ENCODE data around the gene GATC.
"Not testable (repeated sequence)": the region's sequence is repeated elsewhere in the genome, so short reads cannot be mapped to it uniquely, and the experiment has no call there.

Gene GATC

DNA sequence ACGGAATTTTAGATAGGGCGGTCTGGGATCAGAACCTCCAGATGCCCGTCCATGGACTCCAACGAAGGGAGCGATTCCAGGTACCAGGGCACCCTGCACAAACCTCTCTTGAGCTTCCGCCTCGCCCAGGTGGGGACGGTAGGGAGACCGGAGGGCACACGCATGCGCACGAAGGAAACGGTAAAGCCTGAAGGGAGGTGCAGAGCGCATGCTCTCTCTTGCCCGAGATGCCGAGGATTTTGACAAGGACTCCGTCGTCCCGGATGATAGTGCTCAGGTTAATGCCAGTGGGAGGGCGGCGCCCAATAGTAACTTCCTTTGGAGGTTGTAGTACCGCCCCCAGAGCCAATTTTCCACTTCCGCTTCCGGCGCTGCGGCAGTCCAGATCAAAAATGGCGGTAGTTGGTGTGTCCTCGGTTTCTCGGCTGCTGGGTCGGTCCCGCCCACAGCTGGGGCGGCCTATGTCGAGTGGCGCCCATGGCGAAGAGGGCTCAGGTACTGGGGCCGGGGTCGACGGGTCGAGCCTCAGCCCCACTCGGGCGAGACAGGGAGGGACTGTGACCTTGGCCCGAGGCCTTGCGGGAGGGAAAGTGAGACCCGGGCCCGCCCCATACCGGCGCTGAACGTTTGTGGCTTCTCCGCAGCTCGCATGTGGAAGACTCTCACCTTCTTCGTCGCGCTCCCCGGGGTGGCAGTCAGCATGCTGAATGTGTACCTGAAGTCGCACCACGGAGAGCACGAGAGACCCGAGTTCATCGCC is 8.3 kb upstream of the GATC start, which contains the start of gene COX6A1:
COX6A1 (plus strand) TSS at position 379 of the 760 bp plus-strand sequence; CDS start at position 393, 14 bp downstream.
- DNase-seq (ENCODE audit: low read depth): peak; percentile 89

DNA sequence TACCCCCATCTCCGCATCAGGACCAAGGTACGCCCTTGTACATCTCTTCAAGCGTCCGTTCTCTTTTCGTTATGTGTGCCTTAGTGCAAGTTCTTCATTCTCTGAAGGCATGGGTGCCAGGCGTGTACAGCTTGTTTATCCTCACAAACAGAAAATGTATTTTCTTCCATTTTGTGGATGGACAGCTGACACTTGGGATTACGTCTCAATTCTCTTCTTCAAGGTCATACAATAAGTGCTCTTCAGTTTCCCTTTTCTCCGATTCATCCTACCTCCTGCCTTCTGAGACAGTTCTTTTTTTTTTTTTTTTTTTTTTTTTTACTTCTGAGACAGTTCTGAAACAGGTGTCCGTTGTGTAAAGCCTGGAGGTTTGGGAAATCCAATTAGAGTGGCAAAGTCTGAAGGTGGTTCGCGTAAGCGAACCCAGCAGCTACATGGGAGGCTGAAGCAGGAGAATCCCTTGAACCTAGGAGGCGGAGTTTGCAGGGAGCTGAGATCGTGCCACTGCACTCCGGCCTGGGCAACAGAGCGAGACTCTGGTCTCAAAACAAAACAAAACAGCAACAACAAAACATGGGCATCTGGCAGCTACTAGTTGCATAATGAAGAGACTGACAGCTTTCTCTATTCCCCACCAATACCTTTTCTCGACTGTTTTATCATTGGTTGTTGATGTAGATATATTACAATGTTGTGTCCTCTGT is 7.6 kb upstream of the GATC start:
- no peak for DNase-seq (ENCODE audit: low read depth)

DNA sequence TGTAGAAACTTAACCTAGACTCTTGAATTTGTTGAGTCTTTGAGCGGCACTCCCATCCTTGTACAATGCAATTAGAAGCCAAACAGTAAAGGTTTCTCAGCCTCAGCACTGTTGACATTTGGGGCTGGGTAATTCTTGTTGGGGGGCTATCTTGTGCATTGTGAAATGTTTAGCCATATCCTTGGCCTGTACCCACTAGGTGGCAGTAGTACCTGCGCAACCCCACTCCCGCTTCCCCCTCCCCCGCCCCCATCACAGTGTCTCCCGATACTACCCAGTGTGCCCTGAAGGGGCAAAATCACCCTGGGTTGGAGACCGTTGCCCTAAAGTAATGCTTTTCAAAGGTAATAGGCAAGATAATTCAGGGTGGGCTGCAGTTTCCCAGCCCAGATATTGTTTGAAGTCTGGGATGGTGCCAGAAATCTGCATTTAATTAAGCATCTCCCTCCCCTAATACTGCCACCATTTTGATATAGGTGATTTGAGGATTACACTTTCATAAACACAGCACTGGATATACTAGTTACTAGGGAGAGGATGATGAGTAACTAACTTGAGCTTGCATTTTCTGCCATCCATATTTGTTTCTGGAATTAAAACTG is 6.5 kb upstream of the GATC start:
- DNase-seq (ENCODE audit: low read depth): peak; percentile 26

DNA sequence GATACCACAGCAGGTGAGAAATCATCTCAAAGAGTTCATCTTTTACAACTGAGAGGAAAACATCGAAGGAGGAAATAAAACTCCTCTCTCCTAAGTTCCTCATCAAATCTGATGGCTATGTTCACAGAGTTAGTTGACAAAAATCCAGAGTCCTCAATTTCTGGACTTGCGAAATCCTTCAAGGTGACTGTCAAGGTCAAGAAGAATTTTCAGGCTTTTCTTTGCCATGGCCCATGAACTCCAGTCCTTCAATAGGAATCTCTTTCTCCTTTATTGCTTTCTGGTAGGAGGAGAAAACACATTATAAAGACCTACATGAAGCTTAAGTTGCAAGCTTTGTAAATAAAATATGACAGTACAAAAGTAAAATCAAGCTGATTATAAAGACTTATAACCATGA is 1.6 kb upstream of the GATC start:
- DNase-seq (ENCODE audit: low read depth): no peak

DNA sequence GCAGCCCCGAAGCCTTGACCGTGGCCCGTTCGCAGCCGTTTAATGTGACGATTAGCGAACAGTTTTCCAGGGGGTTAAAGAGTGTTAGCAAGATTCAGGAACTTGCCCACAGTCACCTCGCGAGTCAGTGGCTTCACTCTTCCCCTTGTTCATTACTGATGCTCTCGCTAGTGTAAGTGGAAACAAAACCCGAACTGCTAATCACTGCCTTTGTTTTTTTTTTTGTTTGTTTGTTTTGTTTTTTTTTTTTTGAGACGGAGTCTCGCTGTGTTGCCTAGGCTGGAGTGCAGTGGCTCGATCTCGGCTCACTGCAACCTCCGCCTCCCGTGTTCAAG is 567 bp downstream of the GATC start:
- not testable (repeated sequence) for DNase-seq (ENCODE audit: low read depth)

DNA sequence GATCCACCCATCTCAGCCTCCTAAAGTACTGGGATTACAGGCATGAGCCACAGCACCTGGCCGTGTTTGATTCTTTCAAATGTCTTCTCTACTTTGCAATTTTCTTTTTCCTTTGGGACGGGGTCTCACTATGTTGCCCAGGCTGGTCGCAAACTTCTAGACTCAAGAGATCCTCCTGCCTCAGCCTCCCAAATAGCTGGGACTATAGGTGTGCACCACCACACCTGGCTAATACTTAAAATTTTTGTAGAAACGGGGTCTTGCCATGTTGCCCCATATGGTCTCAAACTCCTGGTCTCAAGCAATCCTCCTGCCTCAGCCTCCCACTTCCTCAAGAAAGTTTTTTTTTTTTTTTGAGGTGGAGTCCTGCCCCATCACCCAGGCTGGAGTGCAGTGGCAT is 1.7 kb downstream of the GATC start:
- DNase-seq (ENCODE audit: low read depth): no peak

DNA sequence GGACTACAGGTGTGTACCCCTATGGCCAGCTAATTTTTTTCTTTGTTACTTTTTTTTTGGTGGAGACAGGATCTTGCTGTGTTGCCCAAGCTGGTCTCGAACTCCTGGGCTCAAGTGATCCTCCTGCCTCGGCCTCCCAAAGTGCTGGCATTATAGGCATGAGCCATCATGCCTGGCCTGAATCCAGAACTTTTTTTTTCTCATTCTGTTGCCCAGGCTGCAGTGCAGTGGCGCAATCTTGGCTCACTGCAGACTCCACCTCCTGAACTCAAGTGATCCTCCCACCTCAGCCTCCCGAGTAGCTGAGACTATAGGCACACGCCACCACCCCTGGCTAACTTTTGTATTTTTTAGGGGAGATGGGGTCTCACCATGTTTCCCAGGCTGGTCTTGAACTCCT is 6.3 kb downstream of the GATC start:
- DNase-seq (ENCODE audit: low read depth): not testable (repeated sequence)

DNA sequence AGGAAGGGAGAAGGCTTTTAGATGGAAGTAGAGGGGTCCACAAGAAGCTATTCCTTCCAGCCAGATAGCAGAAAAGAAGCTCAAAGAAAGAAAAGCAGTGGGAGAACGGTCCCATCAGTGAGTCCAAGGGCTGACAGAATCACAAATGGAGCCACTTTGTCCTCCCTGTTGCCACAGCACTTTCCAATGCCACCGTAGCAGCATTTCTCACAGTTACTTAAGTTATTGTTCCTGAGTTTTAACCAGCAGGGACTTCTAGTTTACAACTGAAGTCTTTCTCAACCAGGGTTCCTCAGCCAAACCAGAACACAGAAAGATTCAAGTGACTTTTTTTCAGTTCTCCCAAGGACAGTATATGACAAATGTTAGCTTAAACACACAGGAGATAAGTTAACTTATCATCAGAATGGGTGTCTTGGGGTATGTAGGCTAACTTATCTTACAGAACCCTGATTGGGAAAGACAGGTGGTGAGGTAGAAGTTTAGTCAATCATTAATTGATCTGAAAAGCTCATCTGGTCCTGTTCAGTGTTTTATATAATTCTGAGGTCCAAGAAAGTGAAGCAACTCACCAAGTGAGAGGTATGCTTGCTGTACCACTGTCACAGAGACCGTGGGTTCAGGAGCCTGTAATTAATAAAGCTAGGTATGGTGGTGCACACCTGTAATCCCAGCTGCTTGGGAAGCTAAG is 7.0 kb downstream of the GATC start:
- DNase-seq (ENCODE audit: low read depth): no peak

DNA sequence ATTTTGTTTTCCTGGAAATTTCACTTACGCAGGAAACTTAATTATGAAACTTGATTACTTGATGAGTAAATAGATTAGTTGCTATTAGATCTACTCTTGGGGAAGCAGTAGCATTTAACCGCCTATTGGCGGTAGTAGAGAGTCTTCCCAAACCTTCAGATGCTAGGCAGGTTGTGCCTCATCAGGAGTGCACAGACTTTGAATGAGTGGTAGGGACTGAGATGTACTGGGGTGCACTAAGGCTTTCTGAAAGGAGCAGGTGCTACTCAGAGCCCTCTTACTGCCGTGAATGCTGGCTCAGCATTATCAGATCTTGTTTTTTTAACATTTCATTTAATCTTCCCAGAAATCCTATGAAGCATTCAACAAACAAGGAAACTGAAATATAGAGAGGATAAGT is 7.7 kb downstream of the GATC start:
- no peak for DNase-seq (ENCODE audit: low read depth)

DNA sequence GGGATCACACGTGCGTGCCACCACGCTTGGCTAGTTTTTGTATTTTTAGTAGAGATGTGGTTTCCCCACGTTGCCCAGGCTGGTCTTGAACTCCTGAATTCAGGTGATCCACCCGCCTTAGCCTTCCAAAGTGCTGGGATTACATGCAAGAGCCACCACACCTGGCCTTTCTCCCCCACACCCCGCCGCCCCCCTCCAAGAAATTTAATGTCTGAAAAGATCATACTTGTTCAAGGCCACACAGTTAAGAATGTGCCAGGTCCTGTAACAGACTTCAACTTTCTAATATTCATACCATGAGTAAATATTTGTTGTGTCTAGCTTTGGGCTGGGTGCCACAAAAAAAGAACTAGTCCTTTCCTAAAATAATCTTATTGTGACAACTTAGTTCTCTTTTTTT is 9.1 kb downstream of the GATC start:
- no peak for DNase-seq (ENCODE audit: low read depth)

DNA sequence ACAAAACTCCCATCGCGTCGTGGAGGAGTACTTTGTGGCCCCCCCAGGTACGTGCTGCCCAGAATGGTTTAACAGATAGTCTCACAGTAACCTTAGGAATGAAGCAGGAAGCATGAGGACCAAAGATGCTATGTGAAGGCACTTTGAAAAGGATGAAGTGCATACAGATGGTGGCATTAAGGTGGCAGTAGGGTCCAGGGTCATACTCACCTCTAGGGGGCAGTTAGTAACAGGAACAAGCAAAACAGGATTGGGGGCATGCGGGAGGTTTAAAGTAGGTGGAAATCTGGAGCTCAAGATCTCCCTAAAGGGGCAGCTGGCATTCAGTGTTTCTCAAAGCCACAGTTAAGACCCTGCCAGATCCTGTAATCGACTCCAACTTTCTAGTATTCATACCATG is 10.9 kb downstream of the GATC start:
- DNase-seq (ENCODE audit: low read depth): no peak

DNA sequence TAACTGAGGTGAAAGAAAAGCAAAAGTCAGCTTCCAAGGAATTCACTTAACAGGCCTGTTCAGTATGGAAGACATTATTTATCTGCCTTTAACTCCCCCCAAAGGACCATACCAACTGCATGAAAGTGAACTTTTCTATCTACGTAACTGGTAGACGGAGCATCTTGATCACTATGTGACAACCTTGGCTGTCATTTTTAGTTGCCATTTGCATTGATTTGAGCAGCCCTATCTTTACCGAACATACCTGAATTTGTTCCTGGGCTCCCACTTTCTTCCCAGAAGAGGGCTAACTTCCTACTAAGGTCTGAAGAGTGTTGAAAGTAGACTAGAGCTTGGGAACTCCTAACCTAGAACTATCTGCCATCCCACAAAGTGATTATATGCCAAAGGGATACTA is 13.9 kb downstream of the GATC start:
- no peak for DNase-seq (ENCODE audit: low read depth)

DNA sequence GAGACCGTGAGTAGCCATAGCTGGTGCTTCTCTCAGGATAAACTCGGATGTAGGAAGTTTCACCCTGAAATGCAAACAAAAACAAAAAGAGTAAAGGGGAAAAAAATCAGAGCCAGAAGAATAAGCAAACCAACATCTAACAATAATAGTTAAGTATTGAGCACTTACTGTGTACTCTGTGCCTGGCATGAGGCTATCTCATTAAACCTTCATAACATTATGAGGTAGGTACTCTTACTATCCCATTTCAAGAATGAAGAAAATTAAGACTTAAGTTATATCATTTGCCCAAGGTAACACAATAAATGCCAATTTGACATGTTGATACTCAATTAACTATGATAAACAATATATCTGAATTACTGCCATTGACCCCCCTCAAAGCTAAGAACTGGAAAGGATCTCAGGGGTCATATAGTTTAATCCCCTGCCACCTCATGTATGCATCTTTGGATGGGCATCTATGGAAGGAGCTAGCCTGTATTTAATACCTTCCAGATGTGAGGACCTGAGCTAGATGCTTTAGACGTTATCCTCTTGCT is 15.9 kb downstream of the GATC start:
- no peak for DNase-seq (ENCODE audit: low read depth)

DNA sequence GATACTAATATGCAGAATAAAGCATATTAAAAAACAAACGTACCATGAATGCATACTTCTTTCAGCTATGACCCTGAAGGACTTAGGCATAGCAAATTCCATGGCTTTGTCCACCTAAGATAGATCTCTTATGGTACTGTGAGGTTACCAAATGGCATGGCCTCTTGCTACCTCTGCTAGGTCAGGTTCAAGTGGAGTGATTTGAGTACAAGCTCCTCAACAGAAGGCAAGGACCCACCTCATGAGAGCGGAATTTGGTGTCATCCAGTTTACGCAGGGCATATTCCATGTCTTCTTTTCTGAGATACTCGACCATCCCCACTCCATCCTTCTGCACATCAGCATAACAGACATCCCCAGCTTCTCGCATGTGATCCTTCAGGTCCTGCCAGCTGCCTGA is 17.5 kb downstream of the GATC start:
- DNase-seq (ENCODE audit: low read depth): no peak

DNA sequence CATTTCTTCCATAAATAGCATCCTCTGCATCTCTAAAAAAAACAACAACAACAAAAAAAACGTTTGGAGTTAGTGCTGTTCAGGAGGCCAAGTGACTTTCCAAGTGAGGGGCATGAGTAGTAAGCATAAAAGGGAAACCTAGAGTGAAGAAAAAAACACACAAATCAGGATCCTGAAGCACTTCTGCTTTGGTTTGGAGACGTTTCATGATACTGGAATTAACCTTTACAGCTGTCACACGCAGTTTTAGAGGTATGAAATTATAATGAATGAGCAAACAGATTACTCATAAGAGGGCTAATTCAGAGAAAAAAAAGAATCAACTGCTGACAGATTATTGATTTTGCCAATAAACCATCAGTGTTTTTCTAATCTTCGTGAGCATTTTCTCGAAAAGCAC is 19.5 kb downstream of the GATC start:
- no peak for DNase-seq (ENCODE audit: low read depth)

DNA sequence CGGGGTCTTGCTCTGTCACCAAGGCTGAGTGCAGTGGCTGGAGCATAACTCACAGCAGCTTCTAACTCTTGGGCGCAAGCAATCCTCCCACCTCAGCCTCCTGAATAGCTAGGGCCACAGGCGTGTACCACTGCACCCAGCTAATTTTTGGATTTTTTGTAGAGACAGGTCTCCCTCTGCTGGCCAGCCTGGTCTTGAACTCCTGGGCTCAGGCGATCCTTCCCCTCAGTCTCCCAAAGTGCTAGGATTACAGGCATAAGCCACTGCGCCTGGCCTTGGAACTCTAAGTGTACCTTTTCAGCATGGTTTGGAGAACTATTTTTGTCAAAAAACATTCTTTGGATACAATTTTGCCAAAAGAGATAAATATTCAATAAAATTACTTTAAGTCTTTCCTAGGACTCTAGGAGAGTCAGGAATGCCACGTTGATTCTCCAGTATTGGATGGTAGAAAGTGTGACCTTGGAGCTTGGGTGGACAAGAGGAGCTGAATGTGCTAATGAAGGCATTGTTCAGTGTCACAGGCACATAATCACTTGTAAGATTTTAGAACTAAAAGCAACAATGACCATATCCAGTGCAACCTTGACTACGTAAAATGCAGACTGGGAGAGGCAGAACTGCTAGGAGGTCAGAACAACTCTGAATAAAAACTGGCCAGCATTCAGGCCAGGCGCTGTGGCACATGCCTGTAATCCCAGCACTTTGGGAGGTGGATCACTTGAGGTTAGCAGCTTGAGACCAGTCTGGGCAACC is 20.5 kb downstream of the GATC start:
- DNase-seq (ENCODE audit: low read depth): no peak

DNA sequence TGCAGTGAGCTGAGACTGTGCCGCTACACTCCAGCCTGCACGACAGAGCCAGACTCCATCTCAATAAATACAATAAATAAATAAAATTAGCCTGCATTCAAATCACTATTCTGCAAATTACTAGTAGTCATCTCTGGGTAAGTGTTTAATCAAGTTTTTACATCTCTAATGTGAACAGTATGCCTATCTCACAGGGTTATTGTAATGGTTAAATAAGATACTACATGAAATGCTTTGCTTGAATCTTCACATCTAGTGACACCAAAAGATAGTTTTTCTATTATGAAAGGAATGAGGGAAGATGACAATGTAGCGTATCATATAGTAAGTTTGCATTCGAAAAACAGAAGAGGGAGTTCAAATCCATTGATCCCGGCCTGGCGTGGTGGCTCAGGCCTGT is 21.2 kb downstream of the GATC start:
- no peak for DNase-seq (ENCODE audit: low read depth)

DNA sequence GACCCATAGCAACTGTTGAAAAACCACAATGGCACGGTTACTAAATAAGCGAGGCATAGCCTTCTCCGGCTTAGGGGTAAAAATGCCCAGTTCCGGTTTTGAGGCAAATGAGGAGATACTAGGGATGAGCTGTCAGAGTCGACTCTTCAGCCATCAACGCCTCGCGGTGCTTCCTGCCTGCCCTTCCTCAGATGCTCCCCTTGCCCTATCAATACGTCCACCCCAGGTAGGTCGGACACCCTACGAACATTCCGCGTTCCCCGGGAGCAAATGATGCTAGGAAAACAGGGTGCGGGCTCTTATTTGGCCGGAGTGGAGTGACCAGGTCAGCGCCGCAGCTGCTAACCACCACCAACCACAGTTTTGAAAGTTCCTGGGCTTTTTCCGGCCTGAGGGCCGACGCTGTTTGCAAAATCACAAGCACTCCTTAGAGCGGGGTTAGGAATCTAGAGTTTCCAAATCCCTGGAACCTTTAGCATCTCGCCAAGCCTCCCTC is 22.1 kb downstream of the GATC start:
- DNase-seq (ENCODE audit: low read depth): no peak

DNA sequence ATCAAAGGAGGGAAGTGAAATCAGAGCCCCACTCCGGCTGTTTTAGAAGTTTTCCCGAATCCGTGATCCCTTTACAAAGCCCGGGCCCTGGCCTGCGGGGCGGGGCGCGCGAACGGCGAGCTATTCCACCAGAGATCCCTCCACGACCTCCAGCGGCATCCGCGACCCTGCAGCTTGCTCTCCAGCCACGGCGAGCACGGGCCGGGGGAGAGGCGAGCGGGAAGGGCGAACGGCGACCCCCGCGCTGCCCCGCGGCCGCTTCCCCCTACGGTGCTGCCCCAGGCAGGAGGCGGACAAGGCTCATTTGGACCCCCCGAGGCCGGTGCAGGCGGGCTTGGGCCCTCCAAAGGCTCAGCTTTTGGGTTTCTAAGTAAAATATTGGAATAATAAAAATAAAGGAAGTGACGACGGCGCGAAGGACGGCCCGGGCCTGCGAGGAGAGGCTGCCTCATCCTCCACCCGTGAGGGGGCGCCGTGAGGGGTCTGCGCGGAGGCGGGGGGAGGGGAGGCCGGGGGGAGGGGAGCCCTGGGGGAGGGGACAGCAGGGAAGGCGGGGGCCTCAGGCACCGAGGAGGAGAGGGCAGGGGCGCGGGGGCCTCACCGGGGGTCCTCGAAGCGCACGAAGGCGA is 22.7 kb downstream of the GATC start:
- DNase-seq (ENCODE audit: low read depth): no peak

DNA sequence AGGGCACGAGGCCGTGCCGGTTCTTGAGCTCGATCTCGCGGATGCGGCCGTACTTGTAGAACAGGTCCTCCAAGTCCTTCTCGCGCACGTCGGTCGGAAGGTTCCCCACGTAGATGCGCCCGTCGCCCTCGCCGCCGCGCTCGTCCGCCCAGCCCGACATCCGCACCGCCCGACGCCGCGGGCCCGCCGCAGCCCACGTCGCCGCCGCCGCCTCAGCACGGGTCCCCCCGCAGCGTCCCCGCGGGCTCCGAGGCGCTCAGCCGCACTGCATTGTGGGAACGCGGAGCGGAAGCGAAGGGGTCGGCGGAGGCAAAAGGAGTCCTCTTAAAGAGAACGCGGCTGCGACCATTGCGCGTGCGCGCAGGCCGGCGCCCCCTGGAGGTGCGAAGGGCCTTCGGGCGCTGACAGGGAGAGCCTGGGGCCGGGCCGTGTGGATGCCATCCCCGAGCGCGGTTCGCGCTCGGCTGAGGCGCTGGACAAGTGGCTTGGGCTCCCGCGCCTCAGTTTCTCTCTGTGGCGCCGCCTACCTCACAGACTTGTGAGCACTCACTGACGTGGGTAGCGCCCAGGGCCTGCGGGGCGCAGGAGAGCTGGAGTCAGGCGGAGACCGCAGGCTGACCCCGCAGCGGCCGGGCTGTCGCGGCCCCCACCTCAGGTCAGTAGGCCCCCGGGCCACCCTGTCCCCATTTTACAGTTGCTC is 23.4 kb downstream of the GATC start, which contains the start of gene SRSF9:
SRSF9 (minus strand) TSS at position 299 of the 700 bp plus-strand sequence; CDS start at position 160, 139 bp downstream.
- peak; percentile 97 for DNase-seq (ENCODE audit: low read depth)
